Endothelial cell of umbilical vein (primary cell): Measurements from ENCODE around the gene OR4D5. TPM values are rescaled to one million over a fixed set of nuclear protein-coding genes. Genes with fewer than 3 reads are reported as not detected.

Source experiments
- BruUV-seq: library from RNA; stranded (reverse); fragments of 400-500 nt; replicated peaks from 2 replicates; lab custom pipeline; 2021; lab: Mats Ljungman, UMichigan
- CTCF ChIA-PET: fragments of 300-600, 350-600 bp; sonication (Branson Sonifier 250); formaldehyde crosslinking; loops from one replicate; lab custom pipeline; 2021; ENCODE audit warnings: antibody characterized with exemption, inconsistent platforms; lab: Charles Lee
- POLR2A ChIA-PET: fragments of 300-600, 350-600 bp; sonication (Branson Sonifier 250); formaldehyde crosslinking; loops from one replicate; lab custom pipeline; 2021; ENCODE audit warnings: antibody characterized with exemption, inconsistent platforms; lab: Charles Lee
- DNase-seq: peaks from one replicate; pipeline ENCODE4 v3.0.0-alpha.2; 2011; ENCODE audit warnings: low read depth, low spot score
- FAIRE-seq: peaks from 2 replicates; lab custom pipeline; 2011; peaks lifted over from hg19 to GRCh38; lab: Jason Lieb, UNC
- H2AFZ ChIP-seq: 2 replicates; pipeline ENCODE4 v1.6.0; 2012; ENCODE audit warnings: low read depth, low read length, control low read depth, inconsistent platforms
- H3K27ac ChIP-seq: 2 replicates; pipeline ENCODE4 v1.5.1; 2011; ENCODE audit warnings: low read depth, mild to moderate bottlenecking, control low read depth, low read length, moderate library complexity; ENCODE audit not compliant: insufficient read depth
- H3K27me3 ChIP-seq, 2 experiments: 2 replicates each; pipeline versions ENCODE4 v1.6.0 to v1.6.1; 2011; ENCODE audit warnings: low read length in 2 of 2, mixed read lengths in 1 of 2; ENCODE audit not compliant: control insufficient read depth in 2 of 2, insufficient read depth in 2 of 2
- H3K36me3 ChIP-seq, 2 experiments: 2 replicates in 1 of 2; 3 replicates in 1 of 2; pipeline ENCODE4 v1.5.1; 2011; ENCODE audit warnings: low read length in 2 of 2, mild to moderate bottlenecking in 1 of 2, moderate library complexity in 1 of 2; ENCODE audit not compliant: control insufficient read depth in 2 of 2, insufficient read depth in 2 of 2; ENCODE audit errors: extremely low read depth in 1 of 2
- H3K4me1 ChIP-seq: 3 replicates; pipeline ENCODE4 v1.5.1; 2011; ENCODE audit warnings: mild to moderate bottlenecking, low read length; ENCODE audit not compliant: control insufficient read depth, insufficient read depth; ENCODE audit errors: extremely low read depth
- H3K4me2 ChIP-seq: 2 replicates; pipeline ENCODE4 v1.6.1; 2011; ENCODE audit warnings: low read length, control low read depth, mixed read lengths; ENCODE audit not compliant: insufficient read depth
- H3K4me3 ChIP-seq, 3 experiments: fragments of 200-600 bp in 1 of 3; sonication (generic), shearing (Covaris generic) in 1 of 3; replicated peaks in 1 of 3; 2 replicates each; pipeline ENCODE4 v1.5.1; 2011 to 2016; ENCODE audit warnings: control low read depth in 3 of 3, low read length in 3 of 3, mild to moderate bottlenecking in 2 of 3, inconsistent platforms in 1 of 3, low read depth in 1 of 3, moderate library complexity in 1 of 3; ENCODE audit not compliant: insufficient read depth in 1 of 3
- H3K79me2 ChIP-seq: 2 replicates; pipeline ENCODE4 v1.6.0; 2012; ENCODE audit warnings: low read length, inconsistent platforms; ENCODE audit not compliant: control insufficient read depth, insufficient read depth
- H3K9ac ChIP-seq: replicated peaks from 2 replicates; pipeline ENCODE3; 2011; ENCODE audit warnings: low read length, control low read depth; ENCODE audit not compliant: insufficient read depth; ENCODE audit errors: extremely low read depth
- H3K9me1 ChIP-seq: replicated peaks from 3 replicates; pipeline ENCODE4 v1.6.0; 2011; ENCODE audit warnings: mild to moderate bottlenecking, low read length; ENCODE audit not compliant: control insufficient read depth, insufficient read depth; ENCODE audit errors: extremely low read depth
- H3K9me3 ChIP-seq: replicated peaks from 2 replicates; pipeline ENCODE4 v1.5.1; 2012; ENCODE audit warnings: low read length, inconsistent platforms; ENCODE audit not compliant: control insufficient read depth, insufficient read depth
- H4K20me1 ChIP-seq: replicated peaks from 2 replicates; pipeline ENCODE3; 2011; ENCODE audit warnings: mild to moderate bottlenecking, low read length; ENCODE audit not compliant: control insufficient read depth, insufficient read depth; ENCODE audit errors: extremely low read depth
- EZH2 ChIP-seq: IDR thresholded peaks from 2 replicates; pipeline ENCODE4 v1.6.1; 2012; ENCODE audit warnings: borderline replicate concordance, low read depth, mild to moderate bottlenecking, moderate library complexity, low read length, inconsistent platforms; ENCODE audit not compliant: severe bottlenecking
- FOS ChIP-seq: IDR thresholded peaks from 2 replicates; pipeline ENCODE4 v1.6.1; 2011; ENCODE audit warnings: mild to moderate bottlenecking, low read length, moderate library complexity, borderline replicate concordance; ENCODE audit not compliant: insufficient read depth
- GATA2 ChIP-seq: IDR thresholded peaks from 2 replicates; pipeline ENCODE4 v1.7.0; 2011; ENCODE audit warnings: low read depth, mild to moderate bottlenecking, moderate library complexity, mixed read lengths, low read length; ENCODE audit not compliant: insufficient read length, insufficient read depth
- JUN ChIP-seq: IDR thresholded peaks from 2 replicates; pipeline ENCODE4 v1.6.1; 2011; ENCODE audit warnings: borderline replicate concordance, low read depth; ENCODE audit not compliant: insufficient read length, insufficient read depth
- MYC ChIP-seq: IDR thresholded peaks from one replicate; pipeline ENCODE4 v1.6.1; 2011; ENCODE audit warnings: mild to moderate bottlenecking, low read depth, low read length
- POLR2A ChIP-seq: IDR thresholded peaks from 2 replicates; pipeline ENCODE4 v1.6.1; 2012; ENCODE audit warnings: low read depth, mild to moderate bottlenecking, control low read depth, low read length
- POLR2AphosphoS5 ChIP-seq: IDR thresholded peaks from 2 replicates; pipeline ENCODE4 v1.6.1; 2012; ENCODE audit warnings: low read depth, mild to moderate bottlenecking, control low read depth, low read length, moderate library complexity; ENCODE audit not compliant: insufficient read depth
- dilution Hi-C: fragments of 300-500 bp; cut with MboI; formaldehyde crosslinking; loops from one replicate; pipeline ENCODE4 v1.15.0; 2019; ENCODE audit warnings: low sequenced_read_pairs; ENCODE audit not compliant: extremely low pct_ligation_motif_present
- intact Hi-C: fragments of 100-400 bp; cut with micrococcal nuclease; formaldehyde crosslinking; loops from one replicate; pipeline ENCODE4 v1.10.0; 2022
- polyA plus RNA-seq, 4 experiments: library from polyadenylated mRNA; depleted of rRNA in 3 of 4; stranded (reverse) in 3 of 4; unstranded in 1 of 4; fragments of >200 nt; gene quantifications; 2 replicates each; pipeline versions ENCODE4 v1.2.1 to v1.2.3, GENCODE V29; 2011 to 2012; ENCODE audit warnings: missing spikeins in 1 of 4
- total RNA-seq: library from RNA; stranded (reverse); gene quantifications from 2 replicates; pipeline ENCODE4 v1.2.3, GENCODE V29; 2021
- TF ChIP-seq, protein P1 (sequence below), 2 donors: IDR thresholded peaks; 1 replicate in 1 of 2; 2 replicates in 1 of 2; pipeline ENCODE4 v1.5.1; 2011; ENCODE audit warnings: low read length in 2 of 2, mild to moderate bottlenecking in 2 of 2, moderate library complexity in 2 of 2, control low read depth in 1 of 2, inconsistent platforms in 1 of 2, low read depth in 1 of 2; ENCODE audit not compliant: insufficient read depth in 1 of 2; ENCODE audit errors: extremely low read depth in 1 of 2
- TF ChIP-seq, protein P2 (sequence below): IDR thresholded peaks from 2 replicates; pipeline ENCODE4 v1.6.1; 2011; ENCODE audit not compliant: insufficient read depth, insufficient read length

Gene OR4D5
- total and polyA plus RNA-seq, 2 donors (not counting 3 experiments of a cell fraction or from before 2014, with no cell fraction given) = not detected

DNA sequence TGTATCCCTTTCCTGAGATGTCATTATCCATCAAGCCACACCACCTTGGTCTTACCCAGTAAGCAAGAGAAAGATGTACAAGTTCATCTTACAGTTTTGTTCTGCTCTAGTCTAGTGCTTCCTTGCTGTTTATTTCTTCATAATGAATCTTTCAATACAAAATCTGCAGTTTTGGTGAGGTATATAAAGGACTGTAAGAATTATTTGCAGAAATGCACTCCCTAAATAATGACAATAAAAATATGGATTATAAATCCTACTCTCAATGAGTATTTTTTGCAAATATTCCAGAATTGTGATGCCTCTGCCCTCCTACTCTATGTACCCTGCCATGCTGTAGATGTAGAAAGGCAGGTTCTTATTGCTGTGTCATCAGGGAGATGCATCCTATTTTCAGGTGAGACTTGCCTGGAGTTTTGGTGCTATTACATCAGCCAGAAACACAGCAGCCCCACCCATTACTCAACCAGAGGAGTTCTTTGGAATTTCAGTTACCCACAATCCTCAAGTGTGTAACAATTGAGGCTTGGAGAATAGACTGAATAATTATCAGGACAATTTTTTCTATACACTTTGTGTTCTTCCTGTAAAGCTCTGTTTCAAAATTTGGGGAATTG is 38.4 kb downstream of the OR4D5 start, which contains the start of gene OR10S1:
OR10S1 (minus strand) TSS at position 51 of the 617 bp plus-strand sequence. CDS start 117 bp downstream, outside the sequence.
- no peaks in the 10 kb centered on the region for H3K9me3 ChIP-seq
- ChIA-PET POLR2A (no interaction called here), CTCF (no interaction called here)
- no peak within 1 kb of the TSS for H2AFZ ChIP-seq
- dilution Hi-C loops (no loop called here), intact Hi-C loops (no loop called here)
- peaks cover 22% of the 10 kb centered on the region for H3K4me1 ChIP-seq
- no peak within 1 kb of the TSS for H3K27ac ChIP-seq
- no peak within 1 kb of the TSS for H3K4me3 ChIP-seq
- no peaks in the 10 kb centered on the region for H3K9me1 ChIP-seq
- FAIRE-seq (no peak), DNase-seq (no peak)
- H3K79me2 ChIP-seq = no peaks in the 10 kb centered on the region
- TF ChIP-seq, protein P1, sequence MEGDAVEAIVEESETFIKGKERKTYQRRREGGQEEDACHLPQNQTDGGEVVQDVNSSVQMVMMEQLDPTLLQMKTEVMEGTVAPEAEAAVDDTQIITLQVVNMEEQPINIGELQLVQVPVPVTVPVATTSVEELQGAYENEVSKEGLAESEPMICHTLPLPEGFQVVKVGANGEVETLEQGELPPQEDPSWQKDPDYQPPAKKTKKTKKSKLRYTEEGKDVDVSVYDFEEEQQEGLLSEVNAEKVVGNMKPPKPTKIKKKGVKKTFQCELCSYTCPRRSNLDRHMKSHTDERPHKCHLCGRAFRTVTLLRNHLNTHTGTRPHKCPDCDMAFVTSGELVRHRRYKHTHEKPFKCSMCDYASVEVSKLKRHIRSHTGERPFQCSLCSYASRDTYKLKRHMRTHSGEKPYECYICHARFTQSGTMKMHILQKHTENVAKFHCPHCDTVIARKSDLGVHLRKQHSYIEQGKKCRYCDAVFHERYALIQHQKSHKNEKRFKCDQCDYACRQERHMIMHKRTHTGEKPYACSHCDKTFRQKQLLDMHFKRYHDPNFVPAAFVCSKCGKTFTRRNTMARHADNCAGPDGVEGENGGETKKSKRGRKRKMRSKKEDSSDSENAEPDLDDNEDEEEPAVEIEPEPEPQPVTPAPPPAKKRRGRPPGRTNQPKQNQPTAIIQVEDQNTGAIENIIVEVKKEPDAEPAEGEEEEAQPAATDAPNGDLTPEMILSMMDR (IDR thresholded peaks at IDR 0.05; ENCODE audit: extremely low read depth in 1 of 2, insufficient read depth in 1 of 2, low read depth in 1 of 2, low read length in 2 of 2) = no peak
- TF ChIP-seq GATA2 (no peak), JUN (no peak), EZH2 (no peak), POLR2A (no peak), POLR2AphosphoS5 (no peak), MYC (no peak), FOS (no peak)
- TF ChIP-seq, protein P2, sequence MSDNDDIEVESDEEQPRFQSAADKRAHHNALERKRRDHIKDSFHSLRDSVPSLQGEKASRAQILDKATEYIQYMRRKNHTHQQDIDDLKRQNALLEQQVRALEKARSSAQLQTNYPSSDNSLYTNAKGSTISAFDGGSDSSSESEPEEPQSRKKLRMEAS = no peak
- no TSS peak for BruUV-seq
- no peak within 1 kb of the TSS for H3K4me2 ChIP-seq
- no peaks in the 10 kb centered on the region for H4K20me1 ChIP-seq
- H3K36me3 ChIP-seq = no peaks in the 10 kb centered on the region
- H3K9ac ChIP-seq = no peak within 1 kb of the TSS
- no peaks in the 10 kb centered on the region for H3K27me3 ChIP-seq
